A549 treated with Hydrocortisone at 1 μM for 4 hours (cell line): ENCODE data around the gene SLC12A3. TPM values are rescaled to one million over a fixed set of nuclear protein-coding genes. Genes with fewer than 3 reads are reported as not detected.

Source experiments
- total RNA-seq: library from RNA; stranded (reverse); fragments of 200-300 nt; extraction: Qiagen RNA extraction; gene quantifications from 5 replicates; pipeline ENCODE4 v1.2.3, GENCODE V29; 2022

SLC12A3 gene, protein sequence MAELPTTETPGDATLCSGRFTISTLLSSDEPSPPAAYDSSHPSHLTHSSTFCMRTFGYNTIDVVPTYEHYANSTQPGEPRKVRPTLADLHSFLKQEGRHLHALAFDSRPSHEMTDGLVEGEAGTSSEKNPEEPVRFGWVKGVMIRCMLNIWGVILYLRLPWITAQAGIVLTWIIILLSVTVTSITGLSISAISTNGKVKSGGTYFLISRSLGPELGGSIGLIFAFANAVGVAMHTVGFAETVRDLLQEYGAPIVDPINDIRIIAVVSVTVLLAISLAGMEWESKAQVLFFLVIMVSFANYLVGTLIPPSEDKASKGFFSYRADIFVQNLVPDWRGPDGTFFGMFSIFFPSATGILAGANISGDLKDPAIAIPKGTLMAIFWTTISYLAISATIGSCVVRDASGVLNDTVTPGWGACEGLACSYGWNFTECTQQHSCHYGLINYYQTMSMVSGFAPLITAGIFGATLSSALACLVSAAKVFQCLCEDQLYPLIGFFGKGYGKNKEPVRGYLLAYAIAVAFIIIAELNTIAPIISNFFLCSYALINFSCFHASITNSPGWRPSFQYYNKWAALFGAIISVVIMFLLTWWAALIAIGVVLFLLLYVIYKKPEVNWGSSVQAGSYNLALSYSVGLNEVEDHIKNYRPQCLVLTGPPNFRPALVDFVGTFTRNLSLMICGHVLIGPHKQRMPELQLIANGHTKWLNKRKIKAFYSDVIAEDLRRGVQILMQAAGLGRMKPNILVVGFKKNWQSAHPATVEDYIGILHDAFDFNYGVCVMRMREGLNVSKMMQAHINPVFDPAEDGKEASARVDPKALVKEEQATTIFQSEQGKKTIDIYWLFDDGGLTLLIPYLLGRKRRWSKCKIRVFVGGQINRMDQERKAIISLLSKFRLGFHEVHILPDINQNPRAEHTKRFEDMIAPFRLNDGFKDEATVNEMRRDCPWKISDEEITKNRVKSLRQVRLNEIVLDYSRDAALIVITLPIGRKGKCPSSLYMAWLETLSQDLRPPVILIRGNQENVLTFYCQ
- 0.10 TPM in 1 of 5 replicates, not detected in the others for total RNA-seq

GRCh38 chr16:56864960-56865359 lies at the start of gene SLC12A3:
Gene SLC12A3, plus strand, starts transcription at chr16:56865207. Its CDS starts 29 bp downstream, at chr16:56865236.

DNA sequence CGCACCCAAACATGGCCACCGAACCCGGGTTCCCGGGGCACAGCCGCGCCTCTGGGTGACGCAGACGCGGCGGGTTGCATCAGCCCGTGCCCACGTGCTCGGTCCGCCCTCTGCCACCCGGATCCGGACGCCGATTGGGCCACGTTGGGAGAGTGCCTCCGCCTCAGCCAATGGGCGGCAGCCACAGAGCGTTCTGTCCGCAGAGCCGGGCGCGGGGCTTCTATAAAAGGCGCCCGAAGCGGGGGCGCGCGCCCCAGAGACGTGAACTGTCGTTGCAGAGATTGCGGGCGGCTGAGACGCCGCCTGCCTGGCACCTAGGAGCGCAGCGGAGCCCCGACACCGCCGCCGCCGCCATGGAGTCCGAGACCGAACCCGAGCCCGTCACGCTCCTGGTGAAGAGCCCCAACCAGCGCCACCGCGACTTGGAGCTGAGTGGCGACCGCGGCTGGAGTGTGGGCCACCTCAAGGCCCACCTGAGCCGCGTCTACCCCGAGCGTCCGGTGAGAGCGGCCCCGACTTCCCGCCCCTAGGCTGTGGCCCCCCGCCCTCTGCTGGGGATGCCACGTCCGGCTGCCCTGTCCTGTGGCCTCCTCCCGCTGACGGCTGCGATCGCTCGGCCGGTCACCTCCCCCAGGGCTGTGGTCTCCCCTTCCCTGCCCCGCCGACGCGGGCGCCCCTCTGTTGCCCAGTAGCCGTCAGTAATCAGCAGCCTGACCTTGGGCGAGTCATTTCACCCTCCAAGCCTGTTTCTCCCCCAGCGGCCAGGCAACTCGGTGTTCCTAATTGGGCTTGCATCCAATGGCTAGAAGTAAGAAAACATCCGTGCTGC lies 67.1 kb downstream of the SLC12A3 start, which contains the start of gene HERPUD1:
HERPUD1 (plus strand) TSS at position 251 of the 829 bp plus-strand sequence; CDS start at position 354, 103 bp downstream.

GRCh38 chr16:56961851-56962281 lies 96.9 kb downstream of the SLC12A3 start, which contains the start of gene CETP:
Gene CETP, plus strand, starts transcription at chr16:56961950. Its CDS starts 30 bp downstream, at chr16:56961980.

Other genes starting within 250 kb of the SLC12A3 start
- gene MT1E, start 239.4 kb upstream of the SLC12A3 start, total RNA-seq, result 0.13 to 0.17 TPM in 2 of 5 replicates, not detected in the others
- gene MT1M, start 232.5 kb upstream of the SLC12A3 start, total RNA-seq, result 0.32 TPM in 1 of 5 replicates, not detected in the others
- gene MT1A, start 226.5 kb upstream of the SLC12A3 start, total RNA-seq, result 22.0 to 34.8 TPM (median 26.9 TPM) in 5 replicates
- gene MT1B, start 213.3 kb upstream of the SLC12A3 start, total RNA-seq, result 0.53 to 0.73 TPM (median 0.66 TPM) in 3 of 5 replicates, not detected in the others
- gene MT1F, start 207.2 kb upstream of the SLC12A3 start, total RNA-seq, result 17.7 to 28.2 TPM (median 18.4 TPM) in 5 replicates
- not detected in 5 replicates for gene MT1G, start 197.1 kb upstream of the SLC12A3 start, total RNA-seq
- not detected in 5 replicates for gene MT1H, start 195.4 kb upstream of the SLC12A3 start, total RNA-seq
- gene MT1X, start 182.7 kb upstream of the SLC12A3 start, total RNA-seq, result 557 to 892 TPM (median 709 TPM) in 5 replicates
- 93.5 to 107 TPM (median 99.5 TPM) in 5 replicates for gene NUP93, start 135.1 kb upstream of the SLC12A3 start, total RNA-seq
- 92.3 to 106 TPM (median 101 TPM) in 5 replicates for gene HERPUD1, start 66.9 kb downstream of the SLC12A3 start, total RNA-seq
- gene CETP, start 96.7 kb downstream of the SLC12A3 start, total RNA-seq, result not detected in 5 replicates
- gene NLRC5, start 124.3 kb downstream of the SLC12A3 start, total RNA-seq, result 3.3 to 4.4 TPM (median 3.6 TPM) in 5 replicates
- gene CPNE2, start 227.4 kb downstream of the SLC12A3 start, total RNA-seq, result 42.7 to 48.1 TPM (median 46.2 TPM) in 5 replicates